ENCODE data around the gene PTPRT.

- no peak for TF ChIP-seq CTCF (conservative IDR thresholded peaks at IDR 0.05; ENCODE audit: low read depth, low read length)
- TF ChIP-seq BHLHE40 (IDR thresholded peaks at IDR 0.05; ENCODE audit: low read depth, low read length): no peak
- TF ChIP-seq, protein P1, sequence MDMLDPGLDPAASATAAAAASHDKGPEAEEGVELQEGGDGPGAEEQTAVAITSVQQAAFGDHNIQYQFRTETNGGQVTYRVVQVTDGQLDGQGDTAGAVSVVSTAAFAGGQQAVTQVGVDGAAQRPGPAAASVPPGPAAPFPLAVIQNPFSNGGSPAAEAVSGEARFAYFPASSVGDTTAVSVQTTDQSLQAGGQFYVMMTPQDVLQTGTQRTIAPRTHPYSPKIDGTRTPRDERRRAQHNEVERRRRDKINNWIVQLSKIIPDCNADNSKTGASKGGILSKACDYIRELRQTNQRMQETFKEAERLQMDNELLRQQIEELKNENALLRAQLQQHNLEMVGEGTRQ (IDR thresholded peaks at IDR 0.05; ENCODE audit: low read depth, low read length): no peak
- no peak for TF ChIP-seq RAD21 (IDR thresholded peaks at IDR 0.05; ENCODE audit: low read length)
- TF ChIP-seq POLR2A (IDR thresholded peaks at IDR 0.05; ENCODE audit: low read depth, low read length): no peak
- TF ChIP-seq CEBPB (IDR thresholded peaks at IDR 0.05; ENCODE audit: low read depth, low read length): no peak
- no peak for TF ChIP-seq FOS (IDR thresholded peaks at IDR 0.05; ENCODE audit: low read depth, low read length)
- TF ChIP-seq MAFK (IDR thresholded peaks at IDR 0.05; ENCODE audit: low read depth, low read length): no peak
Measured at GRCh38 chr20:43096931-43097260, 92.8 kb downstream of the PTPRT start.

Measured in IMR-90 (cell line).